ENCODE measurements around the gene GALNS.

Gene GALNS

GRCh38 chr16:88878967-88879787 lies 22.4 kb upstream of the GALNS start:
- no peak for DNase-seq (ENCODE audit: low spot score)
- TF ChIP-seq CTCF (IDR thresholded peaks at IDR 0.05) = no peak

GRCh38 chr16:88878356-88878755 lies 21.6 kb upstream of the GALNS start:
- no peak for DNase-seq (ENCODE audit: low spot score)
- TF ChIP-seq CTCF (IDR thresholded peaks at IDR 0.05) = no peak
- Histone ChIP-seq H3K4me3 (no peak overlapping the region), H3K27ac (no peak overlapping the region)

More at GRCh38 chr16:88878967-88879787, 22.4 kb upstream of the GALNS start:
- H3K27ac ChIP-seq = no peak overlapping the region
- H3K4me3 ChIP-seq = no peak overlapping the region

- no peak overlapping the region for H3K4me3 ChIP-seq
- no peak for TF ChIP-seq CTCF (IDR thresholded peaks at IDR 0.05)
Measured at GRCh38 chr16:88877564-88878289, 21.0 kb upstream of the GALNS start.

GRCh38 chr16:88876942-88877526 lies 20.3 kb upstream of the GALNS start:
- DNase-seq (ENCODE audit: low spot score) = no peak
- H3K4me3 ChIP-seq = no peak overlapping the region
- no peak for TF ChIP-seq CTCF (IDR thresholded peaks at IDR 0.05)
- H3K27ac ChIP-seq = no peak overlapping the region

More at GRCh38 chr16:88877564-88878289, 21.0 kb upstream of the GALNS start:
- no peak for DNase-seq (ENCODE audit: low spot score)
- no peak overlapping the region for H3K27ac ChIP-seq

GRCh38 chr16:88875703-88876234 lies 19.0 kb upstream of the GALNS start:
- DNase-seq (ENCODE audit: low spot score) = no peak
- Histone ChIP-seq H3K27ac (no peak overlapping the region), H3K4me3 (no peak overlapping the region)
- TF ChIP-seq CTCF (IDR thresholded peaks at IDR 0.05) = no peak

- no peak for TF ChIP-seq CTCF (IDR thresholded peaks at IDR 0.05)
- H3K27ac ChIP-seq = no peak overlapping the region
- no peak overlapping the region for H3K4me3 ChIP-seq
- no peak for DNase-seq (ENCODE audit: low spot score)
Measured at GRCh38 chr16:88874938-88875599, 18.3 kb upstream of the GALNS start.
